ENCODE data around the gene PTPRE.

DNA sequence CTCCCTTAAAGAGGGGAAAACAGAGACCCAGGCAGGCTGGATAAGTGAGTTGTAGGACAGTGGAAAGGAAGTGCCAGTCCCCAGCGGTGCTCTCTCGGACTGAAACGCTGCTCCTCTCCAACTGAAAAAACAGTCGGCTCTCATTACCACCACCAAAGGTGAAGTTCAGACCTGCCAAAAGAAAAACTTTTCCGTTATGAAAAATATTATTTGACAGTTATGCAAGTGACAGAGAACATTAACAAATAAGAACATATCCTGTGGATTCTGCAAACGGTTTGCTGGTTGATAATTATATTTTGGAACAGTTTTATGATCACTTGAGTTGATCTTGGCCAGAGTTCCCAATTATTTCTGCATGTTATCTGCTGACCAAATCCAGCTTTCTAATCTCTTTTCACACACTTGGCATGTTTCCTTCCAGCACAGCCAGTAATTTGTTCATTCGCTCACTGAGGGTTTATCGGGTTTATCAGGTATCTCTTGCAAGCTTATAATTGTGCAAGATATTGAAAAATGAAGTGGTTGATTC, 82.6 kb downstream of the PTPRE start:
- TF ChIP-seq POLR2A (IDR thresholded peaks at IDR 0.05; ENCODE audit: low read depth, low read length), result no peak
- TF ChIP-seq POLR2AphosphoS5 (IDR thresholded peaks at IDR 0.05; ENCODE audit: low read depth, low read length), result no peak
- no peak for TF ChIP-seq POU2F2 (IDR thresholded peaks at IDR 0.05; ENCODE audit: low read depth, low read length)
